Measurements from ENCODE around the gene TACO1. TPM values are rescaled to one million over a fixed set of nuclear protein-coding genes. Genes with fewer than 3 reads are reported as not detected.

TACO1 gene
- total RNA-seq, 4 donors from 2014 or later, result 4.1 to 13.0 (median 8.4) TPM

DNA sequence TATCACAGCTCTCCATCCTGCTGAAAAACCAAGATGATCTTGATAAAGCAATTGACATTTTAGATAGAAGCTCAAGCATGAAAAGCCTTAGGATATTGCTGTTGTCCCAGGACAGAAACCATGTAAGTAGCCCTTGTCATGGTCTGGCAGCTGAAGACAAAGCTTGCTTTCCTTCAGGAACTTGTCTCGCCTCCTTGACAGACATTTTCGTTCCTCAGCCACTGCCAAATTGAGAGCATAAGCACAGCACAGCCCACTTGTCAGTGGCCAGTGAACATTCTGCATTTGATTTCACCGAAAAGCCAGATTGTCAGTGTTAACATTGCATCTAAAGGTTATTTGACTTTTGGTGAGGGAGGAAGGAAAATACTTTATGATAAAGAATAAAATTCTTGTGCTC lies 57.1 kb downstream of the TACO1 start:
- Histone ChIP-seq H3K4me3 (no peak overlapping the region), H3K27me3 (no peaks in the 10 kb centered on the region), H3K27ac (no peak overlapping the region), H3K36me3 (no peaks in the 10 kb centered on the region), H3K9me3 (no peaks in the 10 kb centered on the region), H3K4me1 (no peaks in the 10 kb centered on the region)
- DNase-seq, result no peak
- TF ChIP-seq CTCF (IDR thresholded peaks at IDR 0.05), result no peak
- no peak for TF ChIP-seq POLR2A (IDR thresholded peaks at IDR 0.05)
- intact Hi-C loops (cut with DNase I; ENCODE audit: low total_unique reads), result no loop called here

Small RNA genes within 50 kb of the gene (small RNA-seq; reads per million reads assigned to genes)
- gene RNU6-288P, result not detected

Other genes with a start within 250 kb of the TACO1 start
- 10 to 100 TPM; 15.0 to 19.5 (median 16.5) TPM for gene CYB561, start 154.6 kb upstream of the TACO1 start, total RNA-seq
- gene ACE, start 123.8 kb upstream of the TACO1 start, total RNA-seq, result 10 to 100 TPM in 1 of 4 donors, 1 to 10 TPM in 1, under 1 TPM in 1, not detected in 1; 0.77 to 27.4 (median 7.9) TPM
- not detected for gene KCNH6, start 77.5 kb upstream of the TACO1 start, total RNA-seq
- gene DCAF7, start 50.4 kb upstream of the TACO1 start, total RNA-seq, result 10 to 100 TPM in 3 of 4 donors, 1 to 10 TPM in 1; 5.6 to 51.1 (median 25.1) TPM
- gene MAP3K3, start 21.5 kb downstream of the TACO1 start, total RNA-seq, result 10 to 100 TPM; 31.5 to 63.0 (median 56.3) TPM
- gene LIMD2, start 99.2 kb downstream of the TACO1 start, total RNA-seq, result 10 to 100 TPM in 3 of 4 donors, 1 to 10 TPM in 1; 3.8 to 23.2 (median 11.8) TPM
- 10 to 100 TPM; 14.1 to 60.9 (median 27.9) TPM for gene STRADA, start 140.9 kb downstream of the TACO1 start, total RNA-seq
- 10 to 100 TPM; 15.1 to 91.5 (median 49.3) TPM for gene CCDC47, start 172.7 kb downstream of the TACO1 start, total RNA-seq
- gene DDX42, start 173.3 kb downstream of the TACO1 start, total RNA-seq, result 100 to 1,000 TPM in 3 of 4 donors, 10 to 100 TPM in 1; 89.9 to 180 (median 150) TPM
- 100 to 1,000 TPM in 1 of 4 donors, 10 to 100 TPM in 3; 12.6 to 103 (median 40.2) TPM for gene PSMC5, start 226.5 kb downstream of the TACO1 start, total RNA-seq
- gene FTSJ3, start 226.8 kb downstream of the TACO1 start, total RNA-seq, result 10 to 100 TPM; 29.7 to 64.7 (median 53.3) TPM
- gene SMARCD2, start 241.8 kb downstream of the TACO1 start, total RNA-seq, result 100 to 1,000 TPM in 2 of 4 donors, 10 to 100 TPM in 2; 72.9 to 205 (median 101) TPM

Measured in uterus (tissue), 4 donors.